OCI-LY7 (cell line): ENCODE results near the gene SLC16A13. TPM values are rescaled to one million over a fixed set of nuclear protein-coding genes. Genes with fewer than 3 reads are reported as not detected.

Source experiments
- BruUV-seq: library from RNA; stranded (reverse); fragments of 400-500 nt; replicated peaks from 2 replicates; lab custom pipeline; 2021; lab: Mats Ljungman, UMichigan
- CTCF ChIA-PET: fragments of 300-600 bp; sonication (Branson Sonifier 250); formaldehyde crosslinking; loops from one replicate; lab custom pipeline; 2022; ENCODE audit warnings: antibody characterized with exemption; ENCODE audit not compliant: unreplicated experiment; lab: Charles Lee
- POLR2A ChIA-PET: fragments of 300-600 bp; sonication (Branson Sonifier 250); formaldehyde crosslinking; loops from one replicate; lab custom pipeline; 2022; ENCODE audit warnings: antibody characterized with exemption; lab: Charles Lee
- DNase-seq: peaks from one replicate; pipeline ENCODE4 v3.0.0-alpha.2; 2015; ENCODE audit warnings: low spot score
- H2AFZ ChIP-seq: fragments of 200-600 bp; sonication (generic), shearing (Covaris generic); 2 replicates; pipeline ENCODE4 v1.6.1; 2014; ENCODE audit warnings: mild to moderate bottlenecking, antibody characterized with exemption, low read length, moderate library complexity
- H3K27ac ChIP-seq: fragments of 200-600 bp; sonication (generic); 2 replicates; pipeline ENCODE4 v1.5.1; 2014; ENCODE audit warnings: mixed run types, low read depth, mild to moderate bottlenecking, moderate library complexity, low read length, inconsistent platforms; ENCODE audit not compliant: poor library complexity, severe bottlenecking
- H3K36me3 ChIP-seq: fragments of 200-600 bp; sonication (generic); 2 replicates; pipeline ENCODE4 v1.6.1; 2014; ENCODE audit warnings: mild to moderate bottlenecking, antibody characterized with exemption, low read length, moderate library complexity, mixed read lengths; ENCODE audit not compliant: insufficient read depth
- H3K4me1 ChIP-seq: fragments of 200-600 bp; sonication (generic); 2 replicates; pipeline ENCODE4 v1.5.1; 2014; ENCODE audit warnings: mild to moderate bottlenecking, low read length; ENCODE audit not compliant: insufficient read depth, poor library complexity, severe bottlenecking
- H3K4me2 ChIP-seq: fragments of 200-600 bp; sonication (generic); 2 replicates; pipeline ENCODE4 v1.6.1; 2014; ENCODE audit warnings: mild to moderate bottlenecking, low read length
- H3K4me3 ChIP-seq: fragments of 200-600 bp; sonication (generic); 2 replicates; pipeline ENCODE4 v1.5.1; 2014; ENCODE audit warnings: mild to moderate bottlenecking, low read depth, low read length; ENCODE audit not compliant: poor library complexity, severe bottlenecking
- H3K79me2 ChIP-seq: fragments of 200-600 bp; sonication (generic); 2 replicates; pipeline ENCODE4 v1.6.1; 2016; ENCODE audit warnings: low read depth, mild to moderate bottlenecking, low read length, moderate library complexity, mixed read lengths; ENCODE audit not compliant: insufficient read depth
- H3K9me2 ChIP-seq: fragments of 200-600 bp; sonication (generic); 2 replicates; pipeline ENCODE4 v1.6.1; 2016; ENCODE audit warnings: mild to moderate bottlenecking, low read length, mixed read lengths; ENCODE audit not compliant: insufficient read depth
- H3K9me3 ChIP-seq: fragments of 200-600 bp; sonication (generic); 2 replicates; pipeline ENCODE4 v1.6.1; 2014; ENCODE audit warnings: mild to moderate bottlenecking, mixed run types, low read length, mixed read lengths
- H4K20me1 ChIP-seq: fragments of 200-600 bp; sonication (generic); 2 replicates; pipeline ENCODE4 v1.6.1; 2014; ENCODE audit warnings: mild to moderate bottlenecking, antibody characterized with exemption, low read length, moderate library complexity, mixed read lengths; ENCODE audit not compliant: insufficient read depth
- CTCF ChIP-seq: fragments of 200-600 bp; sonication (generic); conservative IDR thresholded peaks from 2 replicates; pipeline ENCODE4 v1.5.1; 2014; ENCODE audit warnings: mild to moderate bottlenecking, antibody characterized with exemption, low read length, moderate library complexity, mixed read lengths
- EZH2phosphoT487 ChIP-seq: fragments of 200-600 bp; sonication (generic); IDR thresholded peaks from 2 replicates; pipeline ENCODE4 v1.6.1; 2018; ENCODE audit warnings: low read depth, borderline replicate concordance, mild to moderate bottlenecking, mixed run types, antibody characterized with exemption, low read length, moderate library complexity, mixed read lengths
- intact Hi-C: fragments of 100-400 bp; cut with micrococcal nuclease; formaldehyde crosslinking; loops from one replicate; pipeline ENCODE4 v1.10.0; 2022; ENCODE audit not compliant: unreplicated experiment
- total RNA-seq, 2 experiments: library from RNA; depleted of rRNA in 1 of 2; stranded (reverse); fragments of >200 nt in 1 of 2; shearing (Covaris generic) in 1 of 2; gene quantifications; 2 replicates each; pipeline ENCODE4 v1.2.3, GENCODE V29; 2014 to 2022

SLC16A13 gene
- total RNA-seq, 2 experiments from 2014 or later: 2.8 to 22.5 TPM

- no TSS peak for BruUV-seq
- no peak for TF ChIP-seq CTCF
- TF ChIP-seq EZH2phosphoT487: no peak
- Histone ChIP-seq H3K79me2 (no peaks in the 10 kb centered on the region), H3K9me2 (no peaks in the 10 kb centered on the region), H3K27ac (no peak overlapping the region), H3K4me3 (no peak overlapping the region), H3K36me3 (peaks cover 18% of the 10 kb centered on the region; the same call in 1 of the 2 replicates), H3K4me1 (no peaks in the 10 kb centered on the region), H3K9me3 (no peaks in the 10 kb centered on the region), H3K4me2 (no peak overlapping the region), H2AFZ (no peak overlapping the region), H4K20me1 (no peaks in the 10 kb centered on the region)
- intact Hi-C loops: no loop called here
- ChIA-PET CTCF (no interaction called here), POLR2A (interaction anchor here (0.6 kb wide), 1 partner anchor 465 kb away, joined by 3 read pairs; no protein-coding TSS in a partner anchor)
- no peak for DNase-seq
These were observed 39.4 kb upstream of the SLC16A13 start for GRCh38 chr17:6996256-6997011.

- no peak for TF ChIP-seq CTCF
- no peak for TF ChIP-seq EZH2phosphoT487
- H3K9me2 ChIP-seq: no peaks in the 10 kb centered on the region
- BruUV-seq: no TSS peak
- no peak overlapping the region for H3K4me3 ChIP-seq
- H4K20me1 ChIP-seq: no peaks in the 10 kb centered on the region
- H3K4me1 ChIP-seq: no peaks in the 10 kb centered on the region
- H3K4me2 ChIP-seq: no peak overlapping the region
- DNase-seq: no peak
- no peaks in the 10 kb centered on the region for H3K79me2 ChIP-seq
- H3K36me3 ChIP-seq: peaks cover 26% of the 10 kb centered on the region
- H3K9me3 ChIP-seq: no peaks in the 10 kb centered on the region
- ChIA-PET CTCF (no interaction called here), POLR2A (no interaction called here)
- no peak overlapping the region for H2AFZ ChIP-seq
- intact Hi-C loops: no loop called here
- H3K27ac ChIP-seq: no peak overlapping the region
These were observed 38.6 kb upstream of the SLC16A13 start for GRCh38 chr17:6997171-6997570.

- no peak overlapping the region for H2AFZ ChIP-seq
These were observed 36.8 kb upstream of the SLC16A13 start for GRCh38 chr17:6998855-6999508.

More at GRCh38 chr17:6998855-6999508, 36.8 kb upstream of the SLC16A13 start:
- Histone ChIP-seq H3K9me2 (no peaks in the 10 kb centered on the region), H3K36me3 (peaks cover 36% of the 10 kb centered on the region), H3K4me1 (no peaks in the 10 kb centered on the region), H3K79me2 (no peaks in the 10 kb centered on the region), H3K4me2 (no peak overlapping the region), H4K20me1 (no peaks in the 10 kb centered on the region), H3K9me3 (no peaks in the 10 kb centered on the region), H3K4me3 (no peak overlapping the region), H3K27ac (no peak overlapping the region)
- TF ChIP-seq EZH2phosphoT487 (no peak), CTCF (no peak)
- ChIA-PET CTCF (no interaction called here), POLR2A (interaction anchor here (0.6 kb wide), 1 partner anchor 93 kb away, joined by 5 read pairs; no protein-coding TSS in a partner anchor)
- intact Hi-C loops: no loop called here
- DNase-seq: no peak
- no TSS peak for BruUV-seq
